Activated naive CD4-positive, alpha-beta T cell treated with anti-CD3 and anti-CD28 coated beads, Interleukin-2, amount 50 U/mL, for 72 hours (primary cell): ENCODE results near the gene BICDL2. TPM values are rescaled to one million over a fixed set of nuclear protein-coding genes. Genes with fewer than 3 reads are reported as not detected.
"Not testable (repeated sequence)": the region's sequence is repeated elsewhere in the genome, so short reads cannot be mapped to it uniquely, and the experiment has no call there.

Experiments used
- ATAC-seq, 2 donors: fragments of 150-1000 bp; cut with Tn5 transposase; 2 replicates each; pipeline ENCODE4 v1.10.0; 2021; ENCODE audit warnings: mild to moderate bottlenecking in 2 of 2, moderate library complexity in 2 of 2
- DNase-seq, 2 donors: peaks; one replicate each; pipeline ENCODE4 v3.0.0; 2021 to 2022; ENCODE audit warnings: low spot score in 2 of 2
- H3K27ac Mint-ChIP-seq, 2 donors: one replicate each; pipeline ENCODE4 v1.8.0; 2022; ENCODE audit warnings: mild to moderate bottlenecking in 2 of 2, mixed read lengths in 2 of 2
- H3K36me3 Mint-ChIP-seq, 2 donors: one replicate each; pipeline ENCODE4 v1.8.0; 2022; ENCODE audit warnings: mixed read lengths in 2 of 2
- H3K9me3 Mint-ChIP-seq, 2 donors: one replicate each; pipeline ENCODE4 v1.8.0; 2022; ENCODE audit warnings: mixed read lengths in 2 of 2
- total RNA-seq, 2 donors: library from RNA; stranded (reverse); gene quantifications; one replicate each; pipeline ENCODE4 v1.2.3, GENCODE V29; 2022

The BICDL2 gene, protein sequence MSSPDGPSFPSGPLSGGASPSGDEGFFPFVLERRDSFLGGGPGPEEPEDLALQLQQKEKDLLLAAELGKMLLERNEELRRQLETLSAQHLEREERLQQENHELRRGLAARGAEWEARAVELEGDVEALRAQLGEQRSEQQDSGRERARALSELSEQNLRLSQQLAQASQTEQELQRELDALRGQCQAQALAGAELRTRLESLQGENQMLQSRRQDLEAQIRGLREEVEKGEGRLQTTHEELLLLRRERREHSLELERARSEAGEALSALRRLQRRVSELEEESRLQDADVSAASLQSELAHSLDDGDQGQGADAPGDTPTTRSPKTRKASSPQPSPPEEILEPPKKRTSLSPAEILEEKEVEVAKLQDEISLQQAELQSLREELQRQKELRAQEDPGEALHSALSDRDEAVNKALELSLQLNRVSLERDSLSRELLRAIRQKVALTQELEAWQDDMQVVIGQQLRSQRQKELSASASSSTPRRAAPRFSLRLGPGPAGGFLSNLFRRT
- 1 to 10 TPM in 1 of 2 donors, not detected in 1; 2.9 TPM for total RNA-seq

DNA sequence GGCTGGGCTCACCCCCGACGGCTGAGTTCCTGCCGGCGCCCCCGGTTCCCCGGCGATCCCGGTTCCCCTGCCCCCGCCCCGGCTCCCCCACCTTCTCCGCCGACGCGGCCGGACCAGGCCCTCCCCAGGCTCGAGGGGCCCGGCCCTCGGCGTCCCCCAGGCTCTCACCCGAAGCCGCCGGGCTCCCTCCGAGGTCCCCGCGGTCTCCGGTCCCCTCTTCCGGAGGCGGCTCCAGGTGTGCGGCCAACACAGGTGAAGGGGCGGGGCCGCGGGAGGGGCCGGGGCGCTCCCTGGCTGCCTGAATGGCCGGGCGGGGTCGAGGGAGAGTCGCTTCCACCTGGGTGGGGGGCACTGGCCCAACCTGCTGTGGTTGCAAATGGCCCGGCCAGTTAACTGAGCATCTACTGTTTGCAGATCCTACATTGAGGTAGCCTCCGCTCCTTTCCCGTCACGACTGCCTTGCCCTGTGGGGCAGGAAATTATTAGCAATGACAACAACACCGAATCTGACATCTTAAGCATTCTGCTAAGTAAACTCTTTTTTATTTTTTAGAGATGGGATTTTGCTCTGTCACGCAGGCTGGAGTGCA, at the start of gene BICDL2:
BICDL2 (minus strand) TSS at position 219 of the 590 bp plus-strand sequence. CDS start 1,448 bp downstream, outside the sequence.
- Mint-ChIP-seq H3K36me3 (no peaks in the 10 kb centered on the region), H3K9me3 (no peaks in the 10 kb centered on the region), H3K27ac (no peak within 1 kb of the TSS)
- ATAC-seq (no peak), DNase-seq (no peak)

DNA sequence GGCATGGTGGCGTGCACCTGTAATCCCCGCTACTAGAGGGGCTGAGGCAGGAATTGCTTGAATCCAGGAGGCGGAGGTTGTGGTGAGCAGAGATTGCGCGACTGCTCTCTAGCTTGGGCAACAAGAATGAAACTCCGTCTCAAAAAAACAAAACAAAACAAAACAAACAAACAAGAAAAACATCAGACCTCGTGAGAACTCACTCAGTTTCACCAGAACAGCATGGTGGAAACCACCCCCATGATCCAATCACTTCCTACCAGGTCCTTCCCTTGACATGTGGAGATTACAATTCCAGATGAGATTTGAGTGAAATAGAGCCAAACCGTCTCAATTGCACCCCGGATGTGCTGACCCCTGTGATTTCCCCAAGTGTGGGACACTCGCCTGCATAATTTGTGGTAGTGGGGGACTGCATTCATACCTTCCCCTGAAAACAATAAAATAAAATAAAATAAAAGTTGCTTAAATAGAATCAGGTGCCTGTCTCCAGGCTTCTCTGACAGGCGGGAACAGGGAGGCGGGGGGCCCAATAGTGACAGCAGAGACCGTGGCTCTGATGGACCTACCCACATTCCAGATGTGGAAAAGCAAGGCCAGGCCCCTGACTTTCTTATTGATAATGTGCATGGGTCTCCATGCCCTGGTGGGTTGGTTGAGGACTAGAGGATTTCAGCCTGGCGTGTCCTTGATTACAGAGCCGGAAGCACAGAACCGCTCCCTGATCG, 49.3 kb upstream of the BICDL2 start:
- Mint-ChIP-seq H3K36me3 (peaks cover 2 to 22% of the 10 kb centered on the region in 2 donors), H3K9me3 (peaks cover 0 to under 1% of the 10 kb centered on the region in 2 donors), H3K27ac (peak overlapping the region; percentile 57 to 70)
- ATAC-seq: no peak
- DNase-seq: no peak

DNA sequence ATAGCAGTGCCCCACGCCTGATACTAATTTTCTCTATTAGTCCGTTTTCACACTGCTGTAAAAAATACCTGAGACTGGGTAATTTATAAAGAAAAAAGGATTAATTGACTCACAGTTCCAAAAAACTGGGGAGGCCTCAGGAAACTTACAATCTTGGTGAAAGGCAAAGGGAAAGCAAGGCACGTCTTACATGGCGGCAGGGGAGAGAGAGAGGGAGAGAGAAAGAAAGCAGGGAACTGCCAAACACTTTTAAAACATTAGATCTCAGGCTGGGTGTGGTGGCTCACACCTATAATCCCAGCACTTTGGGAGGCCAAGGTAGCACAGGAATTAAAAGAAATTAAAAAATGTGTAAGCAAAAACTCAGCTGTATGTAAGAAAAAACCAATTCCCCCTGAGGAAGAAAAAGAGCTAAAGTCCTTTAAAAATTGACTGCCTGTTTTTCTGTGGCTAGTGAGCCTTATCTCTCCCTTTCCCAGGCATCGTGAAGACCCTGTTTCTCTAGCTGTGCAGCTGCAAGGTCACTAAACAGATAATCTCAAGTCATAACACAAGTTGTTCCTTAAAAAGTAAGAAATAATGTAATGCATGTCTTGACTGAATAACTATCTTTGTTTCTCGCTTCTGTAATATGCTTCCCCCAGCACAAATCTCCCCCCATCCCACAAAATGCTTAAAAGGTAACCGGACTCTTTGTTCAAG, 48.4 kb upstream of the BICDL2 start:
- DNase-seq: no peak
- H3K27ac Mint-ChIP-seq: peak overlapping the region in 1 of 2 donors; percentile 48
- H3K9me3 Mint-ChIP-seq: peaks cover 0 to 5% of the 10 kb centered on the region in 2 donors
- H3K36me3 Mint-ChIP-seq: peaks cover 7 to 31% of the 10 kb centered on the region in 2 donors
- no peak for ATAC-seq

DNA sequence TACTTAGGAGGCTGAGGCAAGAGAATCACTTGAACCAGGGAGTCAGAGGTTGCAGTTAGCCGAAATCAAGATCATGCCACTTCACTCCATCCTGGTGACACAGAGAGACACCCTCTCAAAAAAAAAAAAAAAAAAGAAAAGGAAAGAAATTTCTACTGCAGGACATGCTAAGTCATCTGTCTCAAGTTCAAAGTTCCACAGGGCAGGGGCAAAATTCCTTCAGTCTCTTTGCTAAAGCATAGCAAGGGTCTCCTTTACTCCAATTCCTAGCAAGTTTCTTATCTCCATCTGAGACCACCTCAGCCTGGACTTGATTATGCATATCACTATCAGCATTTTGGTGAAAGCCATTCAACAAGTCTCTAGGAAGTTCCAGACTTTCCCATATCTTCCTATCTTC, 47.7 kb upstream of the BICDL2 start:
- ATAC-seq (no peak), DNase-seq (no peak)
- H3K27ac Mint-ChIP-seq: no peak overlapping the region
- H3K36me3 Mint-ChIP-seq: peaks cover 7 to 37% of the 10 kb centered on the region in 2 donors
- peaks cover 0 to 11% of the 10 kb centered on the region in 2 donors for H3K9me3 Mint-ChIP-seq

DNA sequence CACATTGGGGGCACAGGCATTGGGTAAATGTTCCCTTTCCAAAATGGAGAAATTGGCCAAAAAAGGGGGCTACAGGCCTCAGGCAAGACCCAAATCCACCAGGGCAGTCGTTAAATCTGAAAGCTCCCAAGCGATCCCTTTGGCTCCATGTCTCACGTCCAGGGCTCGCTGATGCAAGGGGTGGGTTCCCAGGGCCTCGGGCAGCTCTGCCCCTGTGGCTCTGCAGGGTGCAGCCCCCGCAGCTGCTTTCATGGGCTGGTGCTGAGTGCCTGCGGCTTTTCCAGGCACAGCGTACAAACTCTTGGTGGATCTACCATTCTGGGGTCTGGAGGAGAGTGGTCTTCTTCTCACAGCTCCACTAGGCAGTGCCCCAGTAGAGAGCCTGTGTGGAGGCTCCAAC, 46.7 kb upstream of the BICDL2 start:
- peaks cover 0 to 15% of the 10 kb centered on the region in 2 donors for H3K9me3 Mint-ChIP-seq
- not testable (repeated sequence) for DNase-seq, ATAC-seq, H3K27ac Mint-ChIP-seq
- peaks cover 12 to 47% of the 10 kb centered on the region in 2 donors for H3K36me3 Mint-ChIP-seq

DNA sequence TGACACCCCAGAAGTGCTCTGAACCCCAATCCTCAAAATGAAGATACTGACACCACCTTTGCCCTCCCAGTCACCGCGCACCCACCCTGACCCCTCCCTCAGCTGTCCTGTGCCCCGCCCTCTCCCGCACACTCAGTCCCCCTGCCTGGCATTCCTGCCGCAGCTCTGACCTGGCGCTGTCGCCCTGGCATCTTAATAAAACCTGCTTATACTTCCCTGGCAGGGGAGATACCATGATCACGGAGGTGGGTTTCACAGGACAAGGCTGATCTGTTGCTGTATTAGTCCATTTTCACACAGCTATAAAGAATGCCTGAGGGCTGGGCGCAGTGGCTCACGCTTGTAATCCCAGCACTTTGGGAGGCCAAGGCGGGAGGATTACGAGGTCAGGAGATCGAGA, 45.2 kb upstream of the BICDL2 start:
- H3K9me3 Mint-ChIP-seq: peaks cover 0 to 24% of the 10 kb centered on the region in 2 donors
- H3K36me3 Mint-ChIP-seq: peaks cover 20 to 61% of the 10 kb centered on the region in 2 donors
- not testable (repeated sequence) for ATAC-seq, DNase-seq
- H3K27ac Mint-ChIP-seq: peak overlapping the region in 1 of 2 donors; percentile 94

DNA sequence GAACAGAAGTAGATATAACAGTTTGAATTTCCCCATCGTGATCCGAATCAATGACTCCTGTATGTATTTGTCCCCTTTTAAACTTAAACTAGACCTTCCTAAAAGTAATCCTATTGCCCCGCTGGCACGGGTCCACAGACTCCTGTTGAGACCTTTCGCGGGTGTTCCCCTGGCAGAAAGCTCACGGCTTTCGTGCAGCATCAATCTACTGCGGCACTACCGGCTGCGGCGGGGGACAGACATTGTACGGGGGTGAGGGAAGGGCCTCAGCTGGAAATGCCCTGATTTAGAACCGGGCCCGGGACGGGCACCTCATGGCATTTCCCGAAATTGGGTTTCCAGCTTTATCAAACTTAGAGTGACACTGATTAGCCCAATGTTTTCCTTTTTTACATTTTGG, 43.3 kb upstream of the BICDL2 start:
- Mint-ChIP-seq H3K36me3 (peaks cover 20 to 74% of the 10 kb centered on the region in 2 donors), H3K27ac (peak overlapping the region in 1 of 2 donors; percentile 81), H3K9me3 (peaks cover 0 to 24% of the 10 kb centered on the region in 2 donors)
- ATAC-seq (no peak), DNase-seq (no peak)

DNA sequence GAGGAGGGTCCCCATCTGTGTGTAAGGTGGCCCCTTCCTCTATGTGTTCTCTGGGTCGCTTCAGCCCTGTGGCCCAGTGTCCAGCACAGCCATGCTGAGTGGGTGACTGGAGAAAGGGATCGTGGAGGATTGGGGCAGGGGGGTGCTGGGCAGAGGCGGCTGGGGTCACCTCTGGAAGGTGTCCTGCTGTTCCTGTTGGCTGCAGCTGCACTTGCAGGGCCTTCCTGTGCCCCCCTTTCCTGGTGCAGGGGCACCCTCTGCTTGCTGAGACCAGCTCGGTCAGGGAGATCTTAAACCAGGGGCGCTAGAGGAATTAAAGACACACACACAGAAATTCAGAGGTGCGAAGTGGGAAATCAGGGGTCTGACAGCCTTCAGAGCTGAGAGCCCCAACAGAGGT, 39.8 kb upstream of the BICDL2 start:
- DNase-seq (no peak), ATAC-seq (no peak)
- Mint-ChIP-seq H3K9me3 (peaks cover 5 to 24% of the 10 kb centered on the region in 2 donors), H3K36me3 (peaks cover 20 to 59% of the 10 kb centered on the region in 2 donors), H3K27ac (peak overlapping the region; percentile 99)

DNA sequence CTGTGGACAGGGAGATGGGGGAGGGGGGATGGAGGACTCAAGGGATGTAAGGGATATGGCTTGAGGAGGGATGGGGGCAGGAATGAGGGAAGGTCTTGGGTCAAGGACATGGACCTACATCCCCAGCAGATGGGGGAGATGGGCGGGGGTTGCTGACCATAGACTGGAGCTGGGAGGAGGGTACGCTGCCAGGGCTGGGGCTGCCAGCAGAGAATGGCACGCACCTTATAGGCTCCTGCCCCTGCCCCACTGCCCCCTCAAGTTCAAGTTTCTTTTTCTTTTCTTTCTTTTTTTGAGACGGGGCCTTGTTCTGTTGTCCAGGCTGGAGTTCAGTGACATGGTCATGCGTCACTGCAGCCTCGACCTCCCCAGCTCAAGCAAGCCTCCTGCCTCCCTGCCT, 39.2 kb upstream of the BICDL2 start:
- not testable (repeated sequence) for ATAC-seq, DNase-seq
- H3K27ac Mint-ChIP-seq: peak overlapping the region; percentile 99
- H3K36me3 Mint-ChIP-seq: peaks cover 17 to 53% of the 10 kb centered on the region in 2 donors
- H3K9me3 Mint-ChIP-seq: peaks cover 5 to 22% of the 10 kb centered on the region in 2 donors

DNA sequence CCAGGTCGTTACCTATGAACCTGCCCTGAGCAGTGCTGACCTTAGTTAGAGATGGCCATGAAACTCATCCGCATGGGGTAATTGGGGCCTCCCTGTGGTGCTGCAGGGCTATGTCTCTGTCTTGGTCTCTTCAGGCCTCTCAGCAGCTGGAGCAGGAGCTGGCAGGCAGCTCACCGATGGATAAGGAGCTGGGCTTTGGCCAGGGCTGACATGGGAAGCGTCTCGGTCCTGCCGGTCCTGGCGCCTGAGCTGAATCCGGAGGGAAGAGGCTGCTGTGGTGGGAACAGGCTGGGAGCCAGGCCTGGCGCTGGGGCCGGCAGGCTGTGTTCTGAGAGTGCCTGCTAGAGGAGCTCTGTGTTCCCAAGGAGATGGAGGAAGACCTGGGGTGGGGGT, 38.8 kb upstream of the BICDL2 start:
- peaks cover 5 to 19% of the 10 kb centered on the region in 2 donors for H3K9me3 Mint-ChIP-seq
- ATAC-seq: peak in 1 of 2 donors; percentile 4
- no peak for DNase-seq
- peak overlapping the region; percentile 99 for H3K27ac Mint-ChIP-seq
- H3K36me3 Mint-ChIP-seq: peaks cover 13 to 48% of the 10 kb centered on the region in 2 donors

DNA sequence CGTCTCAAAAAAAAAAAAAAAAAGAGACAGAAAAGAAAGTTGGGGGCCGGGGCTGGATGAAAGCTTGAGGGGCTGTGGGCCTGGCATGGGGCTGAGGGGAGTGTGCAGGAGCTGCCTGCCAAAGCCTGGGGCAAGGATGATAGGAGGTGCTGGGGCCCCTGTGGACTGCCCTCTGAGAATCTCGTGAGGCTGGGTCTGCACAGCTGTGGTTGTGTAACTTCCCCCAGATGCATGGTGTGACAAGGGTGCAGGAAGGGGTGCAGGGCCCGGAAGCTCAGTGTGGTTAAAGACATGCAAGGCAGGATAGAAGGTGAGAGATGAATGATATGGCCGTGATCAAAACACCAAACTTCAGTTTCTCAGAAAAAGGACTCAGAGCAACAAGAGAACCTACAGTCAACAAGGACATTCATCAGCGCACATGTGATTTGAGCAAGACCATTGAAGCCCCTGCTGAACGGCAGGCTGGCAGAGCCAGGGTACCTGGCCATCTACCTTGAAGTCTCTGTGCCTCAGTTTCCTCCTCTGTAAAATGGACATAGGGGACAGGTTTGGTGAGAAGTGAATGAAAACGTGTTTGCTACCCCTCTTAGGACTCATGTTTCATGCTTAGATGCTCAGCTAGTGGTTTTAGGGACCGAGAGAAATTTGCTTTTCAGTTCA, 38.2 kb upstream of the BICDL2 start:
- Mint-ChIP-seq H3K27ac (peak overlapping the region; percentile 99), H3K9me3 (peaks cover 5 to 18% of the 10 kb centered on the region in 2 donors), H3K36me3 (peaks cover 16 to 47% of the 10 kb centered on the region in 2 donors)
- peak; percentile 76 to 82 for ATAC-seq
- peak; percentile 82 to 88 for DNase-seq

DNA sequence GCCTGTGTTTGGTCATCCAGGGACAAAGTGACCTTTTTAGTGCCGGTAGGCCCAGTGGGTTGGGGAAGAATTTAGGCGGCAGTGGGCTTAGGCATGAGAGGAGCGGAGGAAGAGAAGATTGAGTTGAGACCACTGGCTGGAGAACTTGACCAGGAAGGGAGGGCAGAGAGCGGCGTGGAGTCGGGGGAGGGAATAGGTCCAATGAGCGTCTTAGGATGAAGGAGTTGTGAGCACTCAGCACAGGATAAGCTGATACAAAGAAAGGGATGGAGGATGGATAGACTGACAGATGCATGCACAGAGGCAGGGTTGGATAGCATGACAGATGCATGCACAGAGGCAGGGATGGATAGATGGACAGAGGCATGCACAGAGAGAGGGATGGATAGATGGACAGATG, 36.7 kb upstream of the BICDL2 start:
- ATAC-seq (no peak), DNase-seq (no peak)

DNA sequence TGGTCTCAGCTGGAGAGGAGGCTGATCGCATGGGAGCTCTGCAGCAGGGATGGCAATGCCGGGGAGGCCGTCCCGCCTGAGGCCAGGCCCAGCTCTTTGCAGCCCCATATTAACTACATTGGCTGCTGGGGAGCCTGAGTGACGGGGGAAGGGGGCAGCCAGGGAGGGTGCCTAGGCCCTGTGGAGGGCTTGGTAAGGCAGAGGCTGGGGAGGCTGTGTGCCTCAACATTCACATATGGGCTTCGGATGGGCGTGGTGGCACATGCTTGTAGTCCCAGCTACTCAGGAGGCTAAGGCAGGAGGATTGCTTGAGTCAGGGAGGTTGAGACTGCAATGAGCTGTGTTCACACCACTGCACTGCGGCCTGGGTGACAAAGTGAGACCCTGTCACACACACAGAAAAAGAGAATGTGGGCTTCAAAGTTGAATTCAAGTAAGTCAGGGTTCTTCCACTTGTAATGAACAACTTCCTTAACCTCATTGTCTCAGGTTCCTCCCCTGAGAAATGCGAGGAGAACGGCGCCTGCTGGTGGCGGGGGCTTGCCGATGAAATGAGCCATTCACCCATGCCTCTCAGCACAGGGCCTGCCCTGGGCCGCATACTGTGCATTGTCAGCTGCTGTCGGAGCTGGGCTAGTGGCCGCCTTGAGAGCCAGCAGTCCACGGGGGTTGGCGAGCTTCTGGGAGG, 36.0 kb upstream of the BICDL2 start:
- peak in 1 of 2 donors; percentile 62 for DNase-seq
- peaks cover 27 to 47% of the 10 kb centered on the region in 2 donors for H3K36me3 Mint-ChIP-seq
- H3K9me3 Mint-ChIP-seq: not testable (repeated sequence)
- ATAC-seq: peak; percentile 43 to 50
- peak overlapping the region; percentile 99 for H3K27ac Mint-ChIP-seq

More for the DNA sequence above, 36.7 kb upstream of the BICDL2 start:
- peaks cover 5 to 9% of the 10 kb centered on the region in 2 donors for H3K9me3 Mint-ChIP-seq
- H3K27ac Mint-ChIP-seq: peak overlapping the region; percentile 99
- H3K36me3 Mint-ChIP-seq: peaks cover 26 to 47% of the 10 kb centered on the region in 2 donors

DNA sequence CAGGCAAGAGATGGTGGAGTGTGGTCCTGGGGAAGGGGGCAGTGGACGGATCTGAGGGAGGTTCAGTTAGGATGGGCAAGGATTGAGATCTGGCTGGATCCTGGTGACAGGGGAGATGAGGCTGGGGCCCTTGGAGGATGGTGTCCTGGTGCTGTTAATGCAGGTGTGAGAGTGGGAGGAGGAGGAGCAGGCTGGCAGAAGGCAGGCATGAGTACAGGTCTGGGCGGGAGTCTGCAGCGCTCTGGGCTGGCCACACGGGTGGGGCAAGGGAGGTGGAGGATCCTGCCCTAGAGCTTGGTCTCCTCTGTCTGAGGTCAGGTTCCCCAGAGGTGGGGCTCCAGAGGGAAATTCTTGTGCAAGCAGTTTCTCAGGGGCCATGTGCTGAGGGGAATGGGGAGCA, 35.4 kb upstream of the BICDL2 start:
- peak overlapping the region; percentile 83 to 99 for H3K27ac Mint-ChIP-seq
- not testable (repeated sequence) for H3K9me3 Mint-ChIP-seq, DNase-seq
- ATAC-seq: peak in 1 of 2 donors; percentile 2
- H3K36me3 Mint-ChIP-seq: peaks cover 30 to 47% of the 10 kb centered on the region in 2 donors

DNA sequence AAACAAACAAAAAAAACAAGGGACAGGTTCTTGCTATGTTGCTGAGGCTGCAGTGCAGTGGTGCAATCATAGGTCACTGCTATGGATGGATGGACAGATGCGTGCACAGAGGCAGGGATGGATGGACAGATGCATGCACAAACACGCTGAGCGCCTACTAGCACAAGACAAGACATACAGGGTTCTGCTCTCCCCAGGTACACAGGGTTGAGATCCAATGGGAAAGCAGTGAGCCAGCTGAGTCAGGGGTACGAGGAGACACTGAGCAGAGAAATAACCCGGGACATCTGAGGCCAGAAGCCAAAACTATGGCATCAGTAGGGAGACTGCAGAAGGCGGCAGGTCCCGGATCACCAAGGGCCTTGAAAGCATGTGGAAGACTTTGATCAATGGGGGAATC, 34.9 kb upstream of the BICDL2 start:
- Mint-ChIP-seq H3K9me3 (peaks cover 0 to 5% of the 10 kb centered on the region in 2 donors), H3K27ac (peak overlapping the region; percentile 83 to 99)
- ATAC-seq: no peak

More for the DNA sequence above, 34.9 kb upstream of the BICDL2 start:
- peaks cover 35 to 47% of the 10 kb centered on the region in 2 donors for H3K36me3 Mint-ChIP-seq
- DNase-seq: no peak
